ENCODE measurements around the gene MRPL46. TPM values are rescaled to one million over a fixed set of nuclear protein-coding genes. Genes with fewer than 3 reads are reported as not detected.
"Not testable (repeated sequence)": the region's sequence is repeated elsewhere in the genome, so short reads cannot be mapped to it uniquely, and the experiment has no call there.

The MRPL46 gene
- total RNA-seq, 1 experiment from 2014 or later, result 30.5 TPM

GRCh38 chr15:88438181-88438580, 29.0 kb downstream of the MRPL46 start (continued):
- TF ChIP-seq REST (IDR thresholded peaks at IDR 0.05; ENCODE audit: low read depth), result no peak

- DNase-seq (ENCODE audit: low read depth, low spot score); H3K4me3 ChIP-seq (replicated peaks in 1 of 2; ENCODE audit: low read depth in 1 of 2, low read length in 2 of 2); H3K4me1 ChIP-seq (ENCODE audit: control insufficient read depth in 1 of 2, insufficient read depth in 2 of 2, low read length in 2 of 2); H3K4me2 ChIP-seq (ENCODE audit: low read length); RAD21 ChIA-PET (ENCODE audit: low non-redundant PET in 1 of 2, low total read pairs in 2 of 2, uncharacterized antibody in 2 of 2, unreplicated experiment in 2 of 2); CTCF ChIA-PET; H3K9me2 ChIP-seq (ENCODE audit: insufficient read depth); H3K27ac ChIP-seq (ENCODE audit: low read depth, low read length); H4K20me1 ChIP-seq (ENCODE audit: insufficient read depth); H3K9me3 ChIP-seq (ENCODE audit: control insufficient read depth in 1 of 2, insufficient read depth in 1 of 2, low read depth in 1 of 2, low read length in 2 of 2); intact Hi-C loops (cut with micrococcal nuclease); BruUV-seq (replicated peaks); POLR2A ChIA-PET; H3K79me2 ChIP-seq (ENCODE audit: insufficient read depth, low read length); ATAC-seq; H2AFZ ChIP-seq (ENCODE audit: low read depth, low read length, poor library complexity, severe bottlenecking); H3K36me3 ChIP-seq (ENCODE audit: control insufficient read depth in 1 of 2, insufficient read depth in 2 of 2, low read length in 2 of 2); H3K9ac ChIP-seq (ENCODE audit: low read length): not testable (repeated sequence)
- H3K27me3 ChIP-seq (ENCODE audit: insufficient read depth, low read length), result peaks cover 29% of the 10 kb centered on the region
Measured at GRCh38 chr15:88434106-88434505, 33.1 kb downstream of the MRPL46 start.

- Histone ChIP-seq H3K79me2 (ENCODE audit: insufficient read depth, low read length) (no peaks in the 10 kb centered on the region), H3K9ac (ENCODE audit: low read length) (no peak overlapping the region), H3K4me2 (ENCODE audit: low read length) (no peak overlapping the region), H2AFZ (ENCODE audit: low read depth, low read length, poor library complexity, severe bottlenecking) (no peak overlapping the region), H3K27me3 (ENCODE audit: insufficient read depth, low read length) (peaks cover 38% of the 10 kb centered on the region), H4K20me1 (ENCODE audit: insufficient read depth) (no peaks in the 10 kb centered on the region), H3K4me1 (ENCODE audit: control insufficient read depth in 1 of 2, insufficient read depth in 2 of 2, low read length in 2 of 2) (no peaks in the 10 kb centered on the region), H3K9me3 (ENCODE audit: control insufficient read depth in 1 of 2, insufficient read depth in 1 of 2, low read depth in 1 of 2, low read length in 2 of 2) (no peaks in the 10 kb centered on the region), H3K36me3 (ENCODE audit: control insufficient read depth in 1 of 2, insufficient read depth in 2 of 2, low read length in 2 of 2) (no peaks in the 10 kb centered on the region), H3K27ac (ENCODE audit: low read depth, low read length) (no peak overlapping the region), H3K4me3 (replicated peaks in 1 of 2; ENCODE audit: low read depth in 1 of 2, low read length in 2 of 2) (no peak overlapping the region), H3K9me2 (ENCODE audit: insufficient read depth) (no peaks in the 10 kb centered on the region)
- RAD21 ChIA-PET (ENCODE audit: low non-redundant PET in 1 of 2, low total read pairs in 2 of 2, uncharacterized antibody in 2 of 2, unreplicated experiment in 2 of 2), result no interaction called here
- TF ChIP-seq POLR2AphosphoS5 (IDR thresholded peaks at IDR 0.05; ENCODE audit: low read depth, low read length), result no peak
- TF ChIP-seq ZBTB33 (IDR thresholded peaks at IDR 0.05; ENCODE audit: extremely low read depth, insufficient replicate concordance, low read length), result no peak
- no peak for TF ChIP-seq EGR1 (IDR thresholded peaks at IDR 0.05; ENCODE audit: low read depth)
- TF ChIP-seq ELF1 (IDR thresholded peaks at IDR 0.05; ENCODE audit: borderline replicate concordance, low read depth), result no peak
- TF ChIP-seq TCF7L2 (IDR thresholded peaks at IDR 0.05; ENCODE audit: borderline replicate concordance, extremely low read depth, insufficient read depth, insufficient read length), result no peak
- no peak for TF ChIP-seq CBX3 (IDR thresholded peaks at IDR 0.05; ENCODE audit: low read depth)
- TF ChIP-seq YY1 (IDR thresholded peaks at IDR 0.05; ENCODE audit: extremely low read depth, insufficient replicate concordance, low read depth, low read length), result no peak
- DNase-seq (ENCODE audit: low read depth, low spot score) (no peak), ATAC-seq (no peak)
- POLR2A ChIA-PET, result no interaction called here
- intact Hi-C loops (cut with micrococcal nuclease), result no loop called here
- BruUV-seq (replicated peaks), result no TSS peak
- CTCF ChIA-PET, result no interaction called here
Measured at GRCh38 chr15:88433046-88433685, 34.0 kb downstream of the MRPL46 start.

Data from HCT116 (cell line).